Measurements from ENCODE around the gene STARD7.
"Not testable (repeated sequence)": the region's sequence is repeated elsewhere in the genome, so short reads cannot be mapped to it uniquely, and the experiment has no call there.

STARD7 gene

DNA sequence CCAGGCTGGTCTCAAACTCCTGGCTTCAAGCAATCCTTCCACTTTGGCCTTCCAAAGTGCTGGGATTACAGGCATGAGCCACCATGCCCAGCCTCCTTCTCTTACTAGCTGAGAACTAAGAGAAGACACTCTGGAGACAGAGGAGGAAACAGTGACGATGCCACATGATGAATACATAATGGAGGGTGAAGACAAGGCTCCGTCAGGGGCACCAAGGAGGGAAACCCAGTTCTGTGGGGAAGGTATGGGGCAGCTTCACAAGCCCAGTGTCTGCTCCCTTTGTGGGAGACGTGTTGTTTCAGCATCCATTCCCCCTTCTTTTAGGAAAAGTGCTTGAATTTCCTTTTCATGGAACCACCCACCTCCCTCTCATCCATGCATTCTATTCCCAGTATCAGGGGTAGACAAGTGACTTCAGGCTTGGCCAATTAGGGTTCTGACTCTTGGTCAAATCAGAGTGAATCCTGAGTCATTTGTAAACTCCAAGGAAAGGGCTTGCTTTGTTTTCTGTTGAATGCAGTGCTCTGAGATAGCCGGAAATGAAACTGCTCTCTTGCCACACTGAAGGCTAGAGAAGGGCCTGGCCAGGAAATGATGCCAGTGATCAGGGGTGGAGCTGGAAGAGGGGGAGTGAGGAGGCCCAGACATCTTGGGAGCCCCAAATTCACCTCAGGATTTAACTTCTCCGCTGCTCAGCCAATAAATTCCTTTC lies 33.4 kb upstream of the STARD7 start:
- TF ChIP-seq ZNF274 (IDR thresholded peaks at IDR 0.05; ENCODE audit: low read depth, low read length): no peak
- peak overlapping the region; percentile 7; the same call in 1 of the 2 replicates for H3K4me3 ChIP-seq (ENCODE audit: low read length)

DNA sequence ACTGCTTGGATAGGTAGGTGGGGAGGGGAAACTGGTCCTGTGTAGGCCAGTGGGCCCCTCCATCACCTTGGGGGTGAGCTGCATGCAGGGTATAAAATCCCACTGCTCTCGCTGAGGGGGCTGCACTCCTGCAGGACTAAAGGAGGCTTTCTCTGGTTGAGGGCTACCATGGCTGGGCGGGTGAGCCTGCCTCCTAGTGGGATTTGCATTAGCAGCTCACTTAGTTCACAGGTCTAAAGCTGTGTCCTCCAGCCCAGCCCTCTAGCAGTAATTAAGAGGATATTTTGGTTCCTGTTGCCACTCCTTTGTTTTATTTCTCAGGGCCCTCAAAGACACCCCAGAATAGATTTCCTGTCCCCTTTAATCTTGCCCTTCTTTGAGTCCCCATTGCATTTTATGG lies 32.6 kb upstream of the STARD7 start:
- H3K4me3 ChIP-seq (ENCODE audit: low read length): no peak overlapping the region
- TF ChIP-seq ZNF274 (IDR thresholded peaks at IDR 0.05; ENCODE audit: low read depth, low read length): no peak

DNA sequence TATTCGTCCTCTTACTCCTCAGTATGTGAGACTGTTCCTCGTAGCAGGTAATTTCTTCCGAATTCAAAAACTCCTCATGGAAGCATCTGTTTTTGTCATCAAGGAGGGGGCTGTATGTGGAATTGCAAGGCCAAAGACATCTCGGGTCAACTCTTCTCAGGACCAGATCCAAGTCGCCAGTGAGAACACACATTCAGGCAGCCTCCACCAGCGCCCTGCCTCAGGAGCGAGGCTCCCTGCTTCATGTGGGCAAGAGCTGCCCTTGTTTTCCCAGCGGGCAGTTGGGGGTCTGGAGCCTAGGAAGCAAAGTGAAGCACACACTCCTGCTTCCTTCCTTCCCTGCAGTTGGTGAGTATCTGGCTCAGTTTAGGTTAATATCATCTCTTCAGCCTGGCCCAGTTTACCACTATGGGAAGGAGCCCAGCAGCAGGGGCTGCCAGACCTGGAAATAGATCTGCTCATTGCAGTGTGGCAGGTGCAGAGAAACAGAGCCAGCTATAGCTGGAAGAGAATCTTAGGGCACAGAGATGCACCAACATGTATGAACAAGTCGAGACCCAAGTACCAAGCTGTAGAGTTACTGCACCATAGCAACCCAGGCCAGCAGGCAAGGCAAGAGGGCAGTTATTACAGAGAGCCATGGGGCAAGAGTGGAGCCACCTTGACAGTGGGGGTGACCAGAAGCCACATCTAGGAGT lies 31.9 kb upstream of the STARD7 start:
- no peak for TF ChIP-seq ZNF274 (IDR thresholded peaks at IDR 0.05; ENCODE audit: low read depth, low read length)
- no peak overlapping the region for H3K4me3 ChIP-seq (ENCODE audit: low read length)

DNA sequence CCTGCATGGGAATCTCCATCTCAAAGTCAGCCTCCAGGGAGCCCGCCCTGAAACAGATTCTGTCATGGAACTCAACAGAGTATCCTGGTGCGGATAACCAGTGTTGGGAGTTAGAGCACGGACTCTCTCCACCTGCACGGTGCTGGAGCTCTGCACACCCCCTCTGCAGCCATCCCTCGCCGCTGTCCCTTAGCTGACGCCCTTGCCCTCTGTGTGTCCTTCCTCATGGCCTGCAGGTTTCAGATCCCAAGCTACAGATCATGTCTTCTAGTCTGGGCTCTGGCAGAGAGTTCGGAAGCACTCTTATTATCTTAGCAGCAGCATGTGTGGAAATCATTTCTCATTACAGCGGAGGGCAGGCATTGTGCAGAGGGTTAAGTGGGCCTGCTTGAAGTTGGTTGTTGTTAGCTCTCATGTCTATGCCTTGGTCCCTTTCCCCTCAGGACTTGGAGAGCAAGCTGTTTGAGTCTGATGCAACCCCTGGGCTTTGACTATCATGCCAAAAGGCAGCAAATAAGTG lies 31.2 kb upstream of the STARD7 start:
- TF ChIP-seq ZNF274 (IDR thresholded peaks at IDR 0.05; ENCODE audit: low read depth, low read length): no peak
- no peak overlapping the region for H3K4me3 ChIP-seq (ENCODE audit: low read length)

DNA sequence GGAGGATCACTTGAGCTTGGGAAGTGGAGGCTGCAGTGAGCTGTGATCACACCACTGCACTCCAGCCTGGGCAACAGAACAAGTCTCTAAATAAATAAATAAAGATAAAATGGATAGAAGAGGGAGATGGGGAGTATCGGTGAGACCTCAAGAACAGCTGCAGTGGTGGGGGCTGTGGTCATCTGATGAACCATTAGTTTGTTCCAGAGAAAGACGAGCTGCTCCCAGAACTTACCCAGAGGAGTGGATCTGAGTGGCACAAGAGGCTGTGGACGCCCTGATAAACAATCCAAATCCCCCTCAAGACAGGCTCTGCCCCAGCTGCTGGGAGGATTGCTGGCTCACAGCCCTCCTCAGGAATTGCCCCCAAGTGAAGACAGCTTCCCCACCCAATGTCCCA lies 30.5 kb upstream of the STARD7 start:
- H3K4me3 ChIP-seq (ENCODE audit: low read length): no peak overlapping the region
- no peak for TF ChIP-seq ZNF274 (IDR thresholded peaks at IDR 0.05; ENCODE audit: low read depth, low read length)

DNA sequence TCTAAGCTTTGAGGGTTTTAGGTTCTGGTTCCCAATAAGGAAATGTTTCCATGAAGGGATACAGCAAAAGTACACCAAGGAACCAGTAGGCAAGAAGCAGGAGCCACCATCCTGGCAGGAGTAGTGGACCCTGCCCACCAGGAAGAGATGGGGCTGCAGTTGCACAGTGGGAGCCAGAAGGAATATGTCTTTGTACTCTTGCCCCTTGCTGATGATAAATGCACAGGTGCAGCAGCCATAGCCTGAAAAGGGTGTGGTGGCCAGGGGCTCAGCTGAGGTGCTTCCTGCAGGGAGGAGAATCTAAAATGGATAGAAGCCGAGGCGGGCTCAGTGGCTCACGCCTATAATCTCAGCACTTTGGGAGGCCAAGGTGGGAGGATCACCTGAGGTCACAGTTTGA lies 29.6 kb upstream of the STARD7 start:
- no peak for TF ChIP-seq ZNF274 (IDR thresholded peaks at IDR 0.05; ENCODE audit: low read depth, low read length)
- H3K4me3 ChIP-seq (ENCODE audit: low read length): no peak overlapping the region

DNA sequence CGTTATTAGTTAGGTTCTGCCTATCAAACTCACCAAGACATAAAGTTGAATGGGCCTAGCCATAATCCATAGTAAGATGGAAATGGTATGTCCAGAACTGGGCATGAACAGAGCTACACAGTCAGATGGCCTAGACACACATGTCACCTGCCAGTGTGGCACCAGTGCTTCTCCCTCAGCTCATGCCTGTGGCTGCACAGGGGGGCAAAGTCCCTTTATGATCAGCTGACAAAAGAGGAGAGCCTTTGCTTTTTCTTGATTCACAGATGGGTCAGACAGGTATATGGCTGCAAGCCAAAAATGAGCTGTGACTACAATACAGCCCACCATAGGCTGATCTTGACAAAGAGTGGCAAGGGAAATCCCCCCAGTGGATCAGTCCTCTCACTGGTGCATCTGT lies 28.3 kb upstream of the STARD7 start:
- no peak overlapping the region for H3K4me3 ChIP-seq (ENCODE audit: low read length)
- TF ChIP-seq ZNF274 (IDR thresholded peaks at IDR 0.05; ENCODE audit: low read depth, low read length): no peak

DNA sequence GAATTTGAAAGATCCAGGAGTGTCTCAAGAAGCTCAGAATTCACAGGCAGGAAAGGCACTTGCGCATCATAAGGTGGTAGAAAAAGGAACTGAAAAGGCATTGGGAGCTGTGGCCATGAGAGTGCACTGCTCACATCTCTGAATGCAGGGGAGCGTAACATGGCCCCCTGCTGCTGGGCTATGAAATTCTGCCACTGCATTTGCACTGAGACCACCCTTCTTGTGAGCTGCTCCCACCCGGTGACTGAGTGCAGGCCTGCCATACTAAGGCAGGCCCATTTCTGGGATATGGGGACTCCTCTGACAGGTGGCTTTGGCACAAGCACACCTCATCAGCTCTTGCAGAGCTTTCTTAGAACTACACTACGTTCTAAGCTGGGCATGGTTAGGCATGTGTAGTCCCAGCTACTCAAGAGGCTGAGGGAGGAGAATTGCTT lies 25.3 kb upstream of the STARD7 start:
- no peak for TF ChIP-seq ZNF274 (IDR thresholded peaks at IDR 0.05; ENCODE audit: low read depth, low read length)
- no peak overlapping the region; the same call in 1 of the 2 replicates for H3K4me3 ChIP-seq (ENCODE audit: low read length)

DNA sequence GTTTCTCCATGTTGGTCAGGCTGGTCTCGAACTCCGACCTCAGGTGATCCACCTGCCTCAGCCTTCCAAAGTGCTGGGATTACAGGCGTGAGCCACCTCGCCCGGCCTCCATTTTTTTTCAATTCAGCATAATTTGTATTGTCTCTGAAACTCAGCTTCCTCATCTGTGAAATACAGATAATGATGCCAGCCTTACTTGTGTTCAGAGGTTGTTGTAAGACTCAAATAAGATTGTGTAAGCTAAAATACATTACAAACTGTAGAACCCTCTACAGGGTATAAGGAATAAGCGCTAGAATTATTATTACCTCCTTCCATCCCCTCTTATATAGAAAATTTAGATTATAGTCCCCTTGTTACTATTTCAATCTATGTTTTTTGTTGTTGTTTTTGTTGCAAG lies 24.8 kb upstream of the STARD7 start:
- H3K4me3 ChIP-seq (ENCODE audit: low read length): no peak overlapping the region
- TF ChIP-seq ZNF274 (IDR thresholded peaks at IDR 0.05; ENCODE audit: low read depth, low read length): no peak

DNA sequence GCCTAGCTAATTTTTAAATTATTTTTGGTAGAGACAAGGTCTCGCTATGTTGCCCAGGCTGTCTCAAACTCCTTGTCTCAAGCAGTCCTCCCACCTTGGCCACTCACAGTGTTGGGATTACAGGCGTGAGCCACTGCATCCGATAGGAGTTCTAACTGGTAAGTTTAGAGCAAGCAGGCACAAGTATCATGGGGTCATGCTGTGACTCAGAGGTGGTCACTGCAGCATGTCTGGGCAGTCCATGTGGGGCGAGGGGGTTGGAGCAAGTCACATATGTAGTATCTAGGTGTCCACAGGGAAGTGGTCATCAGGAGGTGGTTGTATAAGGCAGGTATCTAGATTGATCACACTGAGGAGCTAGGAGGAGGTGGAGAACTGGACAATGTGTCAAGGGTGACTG lies 22.7 kb upstream of the STARD7 start:
- TF ChIP-seq ZNF274 (IDR thresholded peaks at IDR 0.05; ENCODE audit: low read depth, low read length): no peak
- no peak overlapping the region for H3K4me3 ChIP-seq (ENCODE audit: low read length)

DNA sequence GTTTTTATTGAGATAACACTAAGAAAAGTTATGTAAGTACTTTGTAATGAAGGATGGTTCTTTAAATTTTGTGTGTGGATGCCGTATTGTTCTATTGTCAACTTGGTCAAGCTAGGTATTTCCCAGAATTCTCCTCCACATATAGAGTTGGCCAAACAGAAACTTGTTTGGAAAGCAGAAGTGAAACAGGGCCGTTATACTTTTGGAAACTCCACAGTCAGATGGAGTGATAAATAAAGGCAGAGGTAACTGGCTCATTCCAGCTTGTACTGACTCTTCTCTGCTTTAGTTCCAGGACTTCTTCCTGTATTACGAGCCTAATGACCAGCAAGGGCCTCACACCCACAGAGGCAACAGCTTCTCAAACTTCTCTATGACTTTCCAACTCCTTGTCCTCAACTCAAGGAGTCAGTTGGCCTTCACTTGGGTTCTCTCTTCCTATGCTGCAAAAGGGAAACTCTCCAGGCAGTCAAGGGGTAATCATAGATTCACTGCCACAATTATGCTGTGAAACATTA lies 16.4 kb upstream of the STARD7 start:
- no peak for TF ChIP-seq ZNF274 (IDR thresholded peaks at IDR 0.05; ENCODE audit: low read depth, low read length)
- H3K4me3 ChIP-seq (ENCODE audit: low read length): peak overlapping the region; percentile 58; the same call in 1 of the 2 replicates

DNA sequence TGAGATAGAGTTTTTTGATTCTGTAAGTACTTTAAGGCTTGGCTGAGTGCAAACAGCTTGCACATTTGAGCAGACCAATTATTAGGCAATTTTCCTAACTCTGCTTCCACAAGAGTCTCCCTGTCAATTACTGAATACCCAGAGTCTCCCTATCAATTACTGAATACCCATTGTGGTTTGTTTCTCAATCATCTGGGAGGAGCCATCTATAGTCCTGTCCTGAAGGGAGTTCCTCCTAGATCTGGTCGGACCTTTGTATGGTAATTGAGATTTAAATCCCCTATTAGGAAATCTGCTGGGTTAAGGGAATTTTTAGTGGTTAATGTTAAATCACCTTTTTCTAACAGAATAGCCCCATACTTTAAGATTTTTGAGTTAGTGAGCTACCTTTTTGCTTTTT lies 12.5 kb upstream of the STARD7 start:
- not testable (repeated sequence) for H3K4me3 ChIP-seq (ENCODE audit: low read length)

DNA sequence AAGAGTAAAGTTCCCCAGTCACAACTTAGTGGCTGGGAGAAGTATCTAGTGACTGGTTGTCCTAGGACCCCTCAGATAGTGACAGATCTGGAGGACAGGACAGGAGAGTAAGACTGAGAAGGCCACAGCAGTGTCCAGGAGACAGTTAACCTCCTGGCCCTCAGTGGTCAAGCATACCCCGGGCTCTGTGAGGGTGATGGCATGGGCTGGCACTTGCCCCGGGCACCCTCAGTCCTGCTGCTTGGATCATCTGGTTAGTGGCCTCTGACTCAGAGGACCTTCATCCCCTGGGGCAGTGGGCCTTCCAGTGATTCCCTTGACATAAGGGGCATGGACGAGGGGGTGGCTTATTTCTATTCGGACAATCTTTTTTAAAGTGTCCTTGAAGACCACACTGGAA lies 11.3 kb upstream of the STARD7 start:
- not testable (repeated sequence) for H3K4me3 ChIP-seq (ENCODE audit: low read length)

DNA sequence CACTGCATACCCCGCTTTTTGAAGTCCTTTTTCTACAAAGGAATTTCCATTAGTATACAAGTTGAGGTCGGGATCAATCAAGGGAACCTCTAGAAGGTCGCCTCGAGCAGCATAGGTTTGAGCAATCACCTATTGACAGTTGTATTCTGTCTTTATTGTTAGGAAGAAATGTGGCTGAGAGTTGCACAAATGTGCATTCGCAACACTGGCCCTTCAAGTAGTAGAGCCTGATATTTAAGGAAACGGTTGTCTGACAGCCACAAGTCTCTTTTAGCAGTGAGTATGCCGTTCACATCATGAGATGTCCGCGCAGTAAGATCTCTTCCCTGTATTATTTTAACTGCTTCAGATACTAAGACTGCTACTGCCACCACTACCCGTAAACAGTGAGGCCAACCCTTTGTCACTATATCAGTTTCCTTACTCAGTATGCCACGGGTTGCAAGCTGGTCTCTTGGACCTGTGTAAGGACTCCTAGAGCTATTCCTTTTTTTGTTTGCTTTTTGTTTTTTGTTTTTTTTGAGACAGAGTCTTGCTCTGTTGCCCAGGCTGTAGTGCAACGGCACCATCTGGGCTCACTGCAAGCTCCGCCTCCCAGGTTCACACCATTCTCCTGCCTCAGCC lies 10.0 kb upstream of the STARD7 start:
- H3K4me3 ChIP-seq (ENCODE audit: low read length): no peak overlapping the region
- no peak for TF ChIP-seq ZNF274 (IDR thresholded peaks at IDR 0.05; ENCODE audit: low read depth, low read length)

DNA sequence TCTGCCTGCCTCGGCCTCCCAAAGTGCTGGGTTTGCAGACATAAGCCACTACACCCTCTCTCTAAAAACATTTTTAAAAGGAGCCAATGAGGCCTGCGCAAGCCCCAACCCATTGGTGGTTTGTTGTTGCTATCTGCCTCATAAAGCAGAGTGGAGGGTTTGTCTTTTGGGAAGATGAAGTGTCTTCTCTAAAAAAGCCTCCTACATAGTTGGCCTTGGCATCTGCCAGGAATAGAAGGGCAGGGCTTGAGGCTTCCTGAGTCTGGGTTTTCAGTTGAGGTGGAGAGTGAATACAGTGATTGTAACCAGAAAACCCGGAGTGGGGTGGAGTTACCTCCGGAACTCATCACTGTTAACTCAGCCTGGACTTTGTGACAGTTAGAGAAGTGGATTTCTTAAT lies 5.9 kb upstream of the STARD7 start:
- TF ChIP-seq ZNF274 (IDR thresholded peaks at IDR 0.05; ENCODE audit: low read depth, low read length): no peak
- no peak overlapping the region for H3K4me3 ChIP-seq (ENCODE audit: low read length)
